Endometrium (tissue), 2 donors: Measurements from ENCODE around the gene CFAP119.

Experiments
- FAIRE-seq: peaks from 2 replicates; lab custom pipeline; 2012; peaks lifted over from hg19 to GRCh38; lab: Jason Lieb, UNC
- donor health status: control.
- donor health status: control.

The CFAP119 gene

GRCh38 chr16:30782486-30783279 lies 20.8 kb upstream of the CFAP119 start:
- FAIRE-seq: no peak

DNA sequence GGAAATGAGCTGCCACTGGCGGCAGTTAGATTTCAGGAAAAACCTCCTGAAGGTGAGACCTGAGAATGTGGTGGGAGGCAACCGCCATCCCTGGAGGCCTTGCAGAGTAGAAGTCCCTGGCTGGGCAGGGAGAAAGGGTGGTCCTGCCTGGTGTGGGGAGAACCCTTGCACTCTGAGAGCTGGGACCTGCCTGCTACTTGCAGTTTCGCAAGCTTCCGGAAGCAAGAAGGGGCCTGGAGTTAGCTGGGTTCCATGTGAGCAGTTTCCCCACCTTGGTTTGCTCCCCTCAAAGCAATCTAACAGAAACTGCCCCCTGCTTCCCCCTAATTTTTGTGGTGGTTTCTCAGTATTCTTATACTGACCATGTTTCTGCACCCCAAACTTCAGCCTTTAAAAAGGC lies 18.7 kb upstream of the CFAP119 start:
- no peak for FAIRE-seq

GRCh38 chr16:30780021-30780420 lies 18.2 kb upstream of the CFAP119 start:
- FAIRE-seq: no peak

DNA sequence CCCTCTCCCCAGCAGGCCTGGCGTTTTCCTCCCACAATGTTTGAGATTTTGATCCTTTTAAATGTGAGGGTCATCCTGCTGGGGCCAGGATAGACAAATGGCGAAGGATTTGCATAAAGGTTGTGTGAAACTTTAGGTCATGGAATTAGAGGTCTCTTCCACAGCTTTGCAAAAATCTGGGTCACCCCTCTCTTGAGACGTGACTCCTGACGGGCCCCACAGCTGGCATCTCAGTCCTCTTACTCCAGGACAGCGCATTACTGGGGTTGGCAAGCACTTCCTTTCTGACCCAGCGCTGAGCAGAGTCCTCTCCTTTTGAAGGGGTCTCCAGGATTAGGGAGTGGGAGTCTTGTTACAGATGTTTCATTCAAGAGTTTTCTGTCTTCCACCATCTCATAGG lies 17.7 kb upstream of the CFAP119 start:
- FAIRE-seq: no peak

DNA sequence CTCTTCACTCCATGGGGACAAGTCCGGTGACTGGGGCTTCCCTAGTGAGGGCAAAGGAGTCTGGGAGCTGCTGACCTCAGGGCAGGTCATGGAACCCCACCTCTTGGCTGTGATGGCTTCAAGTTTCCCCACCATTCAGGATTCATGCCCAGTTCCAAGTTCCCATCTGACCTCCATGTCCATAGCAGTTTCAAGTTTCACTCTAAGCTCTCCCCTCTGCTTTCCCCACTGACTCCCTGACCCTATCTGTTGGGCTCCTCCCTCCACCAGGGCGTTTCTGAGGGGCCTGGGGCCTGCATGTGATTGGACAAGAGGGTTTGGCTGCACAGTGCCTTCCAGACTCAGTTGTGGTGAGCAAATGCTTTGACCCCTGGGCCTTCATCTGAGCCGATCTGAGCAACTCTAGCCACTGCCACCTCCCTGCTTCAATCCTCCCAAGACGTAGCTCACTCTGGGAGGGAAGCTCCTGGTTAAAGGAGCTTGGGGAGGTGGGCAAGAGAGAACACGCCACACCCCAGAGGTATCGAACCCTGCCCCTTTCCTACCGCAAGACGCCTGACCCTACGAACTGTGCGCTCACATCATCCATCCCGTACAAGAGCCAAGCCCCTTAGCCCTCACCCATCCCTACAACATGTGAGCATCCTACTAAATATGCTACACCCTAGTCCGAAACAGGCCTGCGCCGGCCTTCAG lies 16.8 kb upstream of the CFAP119 start:
- FAIRE-seq: no peak

GRCh38 chr16:30777591-30778297 lies 15.9 kb upstream of the CFAP119 start:
- FAIRE-seq: no peak

GRCh38 chr16:30775392-30776188 lies 13.7 kb upstream of the CFAP119 start:
- no peak for FAIRE-seq

DNA sequence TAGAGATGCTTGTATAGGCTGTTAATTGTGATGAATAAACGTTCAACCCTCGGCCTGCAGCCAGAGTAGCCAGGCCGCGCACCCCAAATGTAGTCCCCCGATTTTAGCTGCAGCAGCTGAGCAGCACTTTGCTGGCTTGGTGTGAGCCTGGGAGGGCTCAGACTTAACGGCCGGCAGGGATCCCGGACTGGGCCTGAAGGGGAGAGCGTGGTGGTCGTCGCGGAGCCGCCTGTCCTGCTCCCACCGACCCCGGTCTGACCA lies 13.2 kb upstream of the CFAP119 start:
- FAIRE-seq: no peak

GRCh38 chr16:30774367-30775130 lies 12.7 kb upstream of the CFAP119 start:
- no peak for FAIRE-seq

- FAIRE-seq: no peak
Observed at GRCh38 chr16:30773826-30774225, 12.0 kb upstream of the CFAP119 start.

GRCh38 chr16:30771726-30772125 lies 9.9 kb upstream of the CFAP119 start:
- FAIRE-seq: no peak

GRCh38 chr16:30769379-30770089 lies 7.7 kb upstream of the CFAP119 start:
- no peak for FAIRE-seq

DNA sequence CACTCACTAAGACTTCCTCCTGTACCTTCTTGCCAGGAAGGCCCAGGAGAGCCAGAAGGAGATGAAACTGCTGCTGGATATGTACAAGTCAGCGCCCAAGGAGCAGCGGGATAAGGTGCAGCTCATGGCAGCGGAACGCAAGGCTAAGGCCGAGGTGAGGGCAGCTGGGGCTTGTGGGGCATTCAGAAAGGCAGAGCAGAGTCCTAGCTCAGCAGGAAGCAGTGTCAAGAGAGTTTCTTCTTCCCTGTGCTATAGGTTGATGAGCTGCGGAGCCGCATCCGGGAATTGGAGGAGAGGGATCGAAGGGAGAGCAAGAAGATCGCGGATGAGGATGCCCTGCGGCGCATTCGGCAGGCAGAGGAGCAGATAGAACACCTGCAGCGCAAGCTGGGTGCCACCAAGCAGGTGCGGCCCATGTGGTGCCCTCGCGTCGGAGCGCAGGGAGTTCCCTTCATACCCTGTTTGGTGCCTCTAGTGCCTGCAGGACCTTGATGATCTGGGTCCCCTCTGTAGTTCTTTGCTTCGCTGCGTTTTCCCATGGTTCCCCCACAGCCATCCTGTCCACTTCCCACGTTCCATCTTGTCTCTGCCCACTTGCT lies 6.8 kb upstream of the CFAP119 start:
- FAIRE-seq: no peak

- FAIRE-seq: no peak
Observed at GRCh38 chr16:30767767-30768465, 6.1 kb upstream of the CFAP119 start.

DNA sequence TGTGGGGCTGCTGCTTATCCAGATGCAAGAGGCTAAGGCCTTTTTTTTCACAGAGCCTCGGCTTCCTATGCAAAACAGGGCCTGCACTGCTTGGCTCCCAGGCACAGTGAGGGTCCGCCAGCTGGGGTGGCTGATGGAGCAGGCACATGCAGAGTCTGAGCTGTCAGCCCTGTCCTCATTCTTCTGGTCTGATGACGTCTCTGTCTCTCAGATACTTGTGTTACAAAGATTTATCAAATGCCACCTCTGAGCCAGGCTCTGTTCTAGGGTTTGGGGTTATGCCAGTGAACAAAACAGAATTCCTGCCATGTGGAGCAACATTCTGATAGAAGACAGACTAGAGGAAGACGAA lies 5.0 kb upstream of the CFAP119 start:
- no peak for FAIRE-seq

GRCh38 chr16:30766206-30766932 lies 4.5 kb upstream of the CFAP119 start:
- FAIRE-seq: no peak

GRCh38 chr16:30764816-30765465 lies 3.1 kb upstream of the CFAP119 start:
- no peak for FAIRE-seq

DNA sequence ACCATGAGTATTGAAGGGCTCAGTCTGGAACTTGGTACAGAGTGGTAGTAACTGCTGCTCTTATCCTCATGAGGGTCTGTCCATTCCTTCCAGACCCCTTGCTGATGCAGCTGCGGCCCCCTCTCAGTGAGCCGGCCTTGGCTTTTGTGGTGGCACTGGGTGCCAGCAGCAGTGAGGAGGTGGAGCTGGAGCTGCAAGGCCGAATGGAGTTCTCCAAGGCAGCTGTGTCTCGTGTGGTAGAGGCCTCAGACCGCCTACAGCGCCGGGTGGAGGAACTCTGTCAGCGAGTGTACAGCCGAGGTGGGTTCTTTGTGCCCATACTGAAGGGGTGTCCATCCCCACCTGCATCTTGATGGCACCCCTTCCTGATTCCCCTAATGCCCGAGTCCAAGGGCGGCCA lies 2.2 kb upstream of the CFAP119 start:
- FAIRE-seq: no peak
